Measurements from ENCODE around the gene PEAR1.

The PEAR1 gene

GRCh38 chr1:156859523-156860112 is 33.9 kb upstream of the PEAR1 start:
- Histone ChIP-seq H3K36me3 (ENCODE audit: control insufficient read depth in 4 of 4, insufficient read depth in 4 of 4, low read length in 3 of 4) (no peaks in the 10 kb centered on the region), H3K4me3 (ENCODE audit: control insufficient read depth in 1 of 7, extremely low read depth in 1 of 7, insufficient read depth in 4 of 7, low read depth in 2 of 7, low read length in 6 of 7) (peak overlapping the region; percentile 8 to 69 (median 54)), H3K27ac (ENCODE audit: insufficient read depth in 1 of 2, low read depth in 1 of 2, low read length in 2 of 2, poor library complexity in 1 of 2, severe bottlenecking in 2 of 2) (no peak overlapping the region), H3K27me3 (replicated peaks in 2 of 5; ENCODE audit: control insufficient read depth in 4 of 5, insufficient read depth in 5 of 5, low read length in 4 of 5) (peaks cover 0 to 78% (median 48%) of the 10 kb centered on the region in 5 experiments), H3K4me1 (ENCODE audit: control extremely low read depth in 1 of 4, control insufficient read depth in 4 of 4, insufficient read depth in 4 of 4, low read length in 3 of 4) (peaks cover 2 to 43% (median 38%) of the 10 kb centered on the region in 4 experiments), H3K9me3 (ENCODE audit: control extremely low read depth in 1 of 5, control insufficient read depth in 4 of 5, insufficient read depth in 2 of 5, low read depth in 1 of 5, low read length in 4 of 5) (no peaks in the 10 kb centered on the region)
- WGBS (ENCODE audit: insufficient coverage): 3% methylated on average over 28 of the region's 33 CpGs
- CTCF ChIA-PET: interaction anchor here (0.7 to 12.2 kb wide), 38 partner anchors 9 to 212 kb away, joined by 3 to 282 read pairs (median 4); partner anchors contain the start of genes ISG20L2, METTL25B, MRPL24 and PEAR1
- DNase-seq: peak in 2 of 3 donors; percentile 25 to 35
- POLR2A ChIA-PET: interaction anchor here (0.6 to 1.3 kb wide), 3 partner anchors 14 to 229 kb away, joined by 3 to 4 read pairs (median 3); no protein-coding TSS in a partner anchor

- DNase-seq: peak; percentile 31 to 61 (median 57)
- Histone ChIP-seq H3K27me3 (replicated peaks in 2 of 5; ENCODE audit: control insufficient read depth in 4 of 5, insufficient read depth in 5 of 5, low read length in 4 of 5) (peaks cover 0 to 78% (median 47%) of the 10 kb centered on the region in 5 experiments), H3K36me3 (ENCODE audit: control insufficient read depth in 4 of 4, insufficient read depth in 4 of 4, low read length in 3 of 4) (no peaks in the 10 kb centered on the region), H3K9me3 (ENCODE audit: control extremely low read depth in 1 of 5, control insufficient read depth in 4 of 5, insufficient read depth in 2 of 5, low read depth in 1 of 5, low read length in 4 of 5) (no peaks in the 10 kb centered on the region), H3K27ac (ENCODE audit: insufficient read depth in 1 of 2, low read depth in 1 of 2, low read length in 2 of 2, poor library complexity in 1 of 2, severe bottlenecking in 2 of 2) (no peak overlapping the region), H3K4me3 (ENCODE audit: control insufficient read depth in 1 of 7, extremely low read depth in 1 of 7, insufficient read depth in 4 of 7, low read depth in 2 of 7, low read length in 6 of 7) (peak overlapping the region; percentile 22 to 69 (median 54)), H3K4me1 (ENCODE audit: control extremely low read depth in 1 of 4, control insufficient read depth in 4 of 4, insufficient read depth in 4 of 4, low read length in 3 of 4) (peaks cover 2 to 43% (median 39%) of the 10 kb centered on the region in 4 experiments)
- 1% methylated on average over 34 of the region's 35 CpGs for WGBS (ENCODE audit: insufficient coverage)
- CTCF ChIA-PET: interaction anchor here (0.7 to 12.2 kb wide), 46 partner anchors 8 to 212 kb away, joined by 3 to 282 read pairs (median 4); partner anchors contain the start of genes ISG20L2, METTL25B, MRPL24 and PEAR1
- POLR2A ChIA-PET: interaction anchor here (0.6 to 1.3 kb wide), 2 partner anchors 14 to 134 kb away, joined by 3 read pairs; no protein-coding TSS in a partner anchor
These were observed 33.3 kb upstream of the PEAR1 start for GRCh38 chr1:156860113-156860627.

GRCh38 chr1:156860628-156861423 is 32.7 kb upstream of the PEAR1 start, which contains the start of gene NTRK1:
NTRK1 (plus strand) TSS chr1:156860865; CDS start chr1:156860935, 70 bp downstream.
- CTCF ChIA-PET: interaction anchor here (0.7 to 12.2 kb wide), 36 partner anchors 10 to 176 kb away, joined by 3 to 282 read pairs (median 5); partner anchors contain the start of genes ISG20L2, METTL25B, PEAR1 and SH2D2A
- H3K4me1 ChIP-seq (ENCODE audit: control extremely low read depth in 1 of 4, control insufficient read depth in 4 of 4, insufficient read depth in 4 of 4, low read length in 3 of 4): peaks cover 2 to 46% (median 45%) of the 10 kb centered on the region in 4 experiments
- no peaks in the 10 kb centered on the region for H3K9me3 ChIP-seq (ENCODE audit: control extremely low read depth in 1 of 5, control insufficient read depth in 4 of 5, insufficient read depth in 2 of 5, low read depth in 1 of 5, low read length in 4 of 5)
- 4% methylated on average over 53 of the region's 69 CpGs for WGBS (ENCODE audit: insufficient coverage)
- H3K36me3 ChIP-seq (ENCODE audit: control insufficient read depth in 4 of 4, insufficient read depth in 4 of 4, low read length in 3 of 4): no peaks in the 10 kb centered on the region
- H3K27ac ChIP-seq (ENCODE audit: insufficient read depth in 1 of 2, low read depth in 1 of 2, low read length in 2 of 2, poor library complexity in 1 of 2, severe bottlenecking in 2 of 2): no peak within 1 kb of the TSS
- H3K27me3 ChIP-seq (replicated peaks in 2 of 5; ENCODE audit: control insufficient read depth in 4 of 5, insufficient read depth in 5 of 5, low read length in 4 of 5): peaks cover 0 to 78% (median 47%) of the 10 kb centered on the region in 5 experiments
- peak; percentile 52 to 78 (median 72) for DNase-seq
- POLR2A ChIA-PET: interaction anchor here (0.8 kb wide), 1 partner anchor 113 kb away, joined by 4 read pairs; no protein-coding TSS in a partner anchor
- peak within 1 kb of the TSS; percentile 22 to 69 (median 54) for H3K4me3 ChIP-seq (ENCODE audit: control insufficient read depth in 1 of 7, extremely low read depth in 1 of 7, insufficient read depth in 4 of 7, low read depth in 2 of 7, low read length in 6 of 7)

DNA sequence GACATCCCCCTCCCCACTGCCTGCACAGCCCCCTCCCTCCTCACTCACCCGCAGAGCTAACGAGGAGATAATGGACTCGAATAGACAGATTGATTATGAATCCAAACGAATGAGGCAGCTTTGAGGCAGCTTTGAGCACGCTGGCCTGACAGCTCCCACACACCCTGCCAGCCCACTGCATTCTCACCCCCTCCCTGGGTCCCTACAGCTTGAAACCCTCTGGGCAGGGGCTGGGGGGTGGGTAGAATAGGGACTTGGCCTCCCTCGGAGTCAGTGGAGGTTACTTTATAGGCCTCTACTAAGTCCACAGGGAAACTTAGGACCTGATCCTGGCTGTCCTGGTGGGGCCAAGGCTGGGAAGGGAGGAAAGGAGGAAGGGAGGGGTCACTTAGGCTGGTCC is 30.9 kb upstream of the PEAR1 start:
- Histone ChIP-seq H3K4me1 (ENCODE audit: control extremely low read depth in 1 of 4, control insufficient read depth in 4 of 4, insufficient read depth in 4 of 4, low read length in 3 of 4) (peaks cover 2 to 62% (median 59%) of the 10 kb centered on the region in 4 experiments), H3K4me3 (ENCODE audit: control insufficient read depth in 1 of 7, extremely low read depth in 1 of 7, insufficient read depth in 4 of 7, low read depth in 2 of 7, low read length in 6 of 7) (no peak overlapping the region), H3K9me3 (ENCODE audit: control extremely low read depth in 1 of 5, control insufficient read depth in 4 of 5, insufficient read depth in 2 of 5, low read depth in 1 of 5, low read length in 4 of 5) (no peaks in the 10 kb centered on the region), H3K27me3 (replicated peaks in 2 of 5; ENCODE audit: control insufficient read depth in 4 of 5, insufficient read depth in 5 of 5, low read length in 4 of 5) (peaks cover 0 to 65% (median 38%) of the 10 kb centered on the region in 5 experiments), H3K36me3 (ENCODE audit: control insufficient read depth in 4 of 4, insufficient read depth in 4 of 4, low read length in 3 of 4) (no peaks in the 10 kb centered on the region), H3K27ac (ENCODE audit: insufficient read depth in 1 of 2, low read depth in 1 of 2, low read length in 2 of 2, poor library complexity in 1 of 2, severe bottlenecking in 2 of 2) (peak overlapping the region in 1 of 2 experiments; percentile 40)
- POLR2A ChIA-PET: no interaction called here
- WGBS (ENCODE audit: insufficient coverage): 100% methylated on average over 1 of the region's 6 CpGs
- CTCF ChIA-PET: interaction anchor here (4.2 to 12.2 kb wide), 6 partner anchors 16 to 172 kb away, joined by 30 to 282 read pairs (median 66); partner anchors contain the start of genes ISG20L2, METTL25B and PEAR1
- DNase-seq: no peak

DNA sequence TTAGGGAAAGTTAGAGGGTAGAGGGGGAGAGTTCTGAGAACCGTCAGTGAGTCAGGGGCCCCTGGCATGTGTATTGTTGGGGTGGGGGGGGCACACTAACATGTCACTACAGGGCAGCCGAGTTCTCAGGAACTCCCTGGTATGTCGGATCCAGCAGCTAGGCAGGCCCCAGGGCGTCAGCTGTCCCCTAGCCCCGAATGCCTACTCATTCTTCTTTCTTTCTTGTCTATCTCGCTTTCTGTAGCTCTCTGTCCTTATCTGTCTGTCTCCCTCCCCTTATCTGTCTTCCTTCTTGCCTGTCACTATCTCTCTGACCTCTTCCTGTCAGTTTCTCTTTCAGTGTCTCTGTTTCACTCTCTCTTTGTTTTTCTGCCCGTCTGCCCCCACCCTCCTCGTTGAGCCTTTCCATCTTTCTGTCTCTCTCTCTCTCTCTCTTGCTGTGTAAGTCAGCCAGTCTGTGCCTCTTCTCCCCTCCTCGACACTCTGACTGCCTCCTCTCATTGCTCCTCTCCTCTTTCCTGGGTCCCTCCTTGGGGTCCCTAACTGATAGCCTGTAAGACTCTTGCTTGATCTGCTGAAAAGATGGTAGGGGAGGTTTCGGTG is 30.4 kb upstream of the PEAR1 start:
- POLR2A ChIA-PET: no interaction called here
- H3K27ac ChIP-seq (ENCODE audit: insufficient read depth in 1 of 2, low read depth in 1 of 2, low read length in 2 of 2, poor library complexity in 1 of 2, severe bottlenecking in 2 of 2): peak overlapping the region in 1 of 2 experiments; percentile 40
- H3K4me3 ChIP-seq (ENCODE audit: control insufficient read depth in 1 of 7, extremely low read depth in 1 of 7, insufficient read depth in 4 of 7, low read depth in 2 of 7, low read length in 6 of 7): no peak overlapping the region
- H3K36me3 ChIP-seq (ENCODE audit: control insufficient read depth in 4 of 4, insufficient read depth in 4 of 4, low read length in 3 of 4): no peaks in the 10 kb centered on the region
- no peaks in the 10 kb centered on the region for H3K9me3 ChIP-seq (ENCODE audit: control extremely low read depth in 1 of 5, control insufficient read depth in 4 of 5, insufficient read depth in 2 of 5, low read depth in 1 of 5, low read length in 4 of 5)
- peak in 2 of 3 donors; percentile 36 to 46 for DNase-seq
- H3K27me3 ChIP-seq (replicated peaks in 2 of 5; ENCODE audit: control insufficient read depth in 4 of 5, insufficient read depth in 5 of 5, low read length in 4 of 5): peaks cover 0 to 60% (median 33%) of the 10 kb centered on the region in 5 experiments
- peaks cover 2 to 64% (median 59%) of the 10 kb centered on the region in 4 experiments for H3K4me1 ChIP-seq (ENCODE audit: control extremely low read depth in 1 of 4, control insufficient read depth in 4 of 4, insufficient read depth in 4 of 4, low read length in 3 of 4)
- CTCF ChIA-PET: interaction anchor here (4.2 to 12.2 kb wide), 6 partner anchors 16 to 173 kb away, joined by 30 to 282 read pairs (median 66); partner anchors contain the start of genes ISG20L2, METTL25B and PEAR1
- WGBS (ENCODE audit: insufficient coverage): 70% methylated on average over 7 of the region's 10 CpGs

- Histone ChIP-seq H3K4me3 (ENCODE audit: control insufficient read depth in 1 of 7, extremely low read depth in 1 of 7, insufficient read depth in 4 of 7, low read depth in 2 of 7, low read length in 6 of 7) (no peak overlapping the region), H3K4me1 (ENCODE audit: control extremely low read depth in 1 of 4, control insufficient read depth in 4 of 4, insufficient read depth in 4 of 4, low read length in 3 of 4) (peaks cover 2 to 62% (median 57%) of the 10 kb centered on the region in 4 experiments), H3K27ac (ENCODE audit: insufficient read depth in 1 of 2, low read depth in 1 of 2, low read length in 2 of 2, poor library complexity in 1 of 2, severe bottlenecking in 2 of 2) (no peak overlapping the region), H3K27me3 (replicated peaks in 2 of 5; ENCODE audit: control insufficient read depth in 4 of 5, insufficient read depth in 5 of 5, low read length in 4 of 5) (peaks cover 0 to 54% (median 28%) of the 10 kb centered on the region in 5 experiments), H3K36me3 (ENCODE audit: control insufficient read depth in 4 of 4, insufficient read depth in 4 of 4, low read length in 3 of 4) (no peaks in the 10 kb centered on the region), H3K9me3 (ENCODE audit: control extremely low read depth in 1 of 5, control insufficient read depth in 4 of 5, insufficient read depth in 2 of 5, low read depth in 1 of 5, low read length in 4 of 5) (no peaks in the 10 kb centered on the region)
- DNase-seq: no peak
- 98% methylated on average over 6 of the region's 7 CpGs for WGBS (ENCODE audit: insufficient coverage)
- CTCF ChIA-PET: interaction anchor here (0.6 to 12.2 kb wide), 7 partner anchors 25 to 173 kb away, joined by 3 to 282 read pairs (median 30); partner anchors contain the start of gene PEAR1
- POLR2A ChIA-PET: no interaction called here
These were observed 29.9 kb upstream of the PEAR1 start for GRCh38 chr1:156863631-156864030.
